ENCODE data around the gene ZNRF2.
A peak's percentile ranks its signal among the peaks of the same experiment; 100 is the strongest.
"Not testable (repeated sequence)": the region's sequence is repeated elsewhere in the genome, so short reads cannot be mapped to it uniquely, and the experiment has no call there.

Gene ZNRF2

GRCh38 chr7:30263090-30263710 lies 21.2 kb upstream of the ZNRF2 start:
- no peak for DNase-seq

GRCh38 chr7:30264052-30264451 lies 20.3 kb upstream of the ZNRF2 start:
- DNase-seq, result no peak

GRCh38 chr7:30265189-30265588 lies 19.2 kb upstream of the ZNRF2 start:
- DNase-seq, result not testable (repeated sequence)

GRCh38 chr7:30266686-30267085 lies 17.7 kb upstream of the ZNRF2 start:
- DNase-seq, result no peak

GRCh38 chr7:30268586-30268985 lies 15.8 kb upstream of the ZNRF2 start:
- no peak for DNase-seq

- no peak for DNase-seq
These were observed 14.9 kb upstream of the ZNRF2 start for GRCh38 chr7:30269490-30269889.

- no peak for DNase-seq
These were observed 13.5 kb upstream of the ZNRF2 start for GRCh38 chr7:30270921-30271320.

GRCh38 chr7:30272126-30272525 lies 12.3 kb upstream of the ZNRF2 start:
- no peak for DNase-seq

GRCh38 chr7:30273552-30273951 lies 10.8 kb upstream of the ZNRF2 start:
- no peak for DNase-seq

GRCh38 chr7:30274641-30275040 lies 9.8 kb upstream of the ZNRF2 start:
- no peak for DNase-seq

- peak; percentile 55 for DNase-seq
These were observed 8.0 kb upstream of the ZNRF2 start for GRCh38 chr7:30276203-30276900.

- no peak for DNase-seq
These were observed 6.0 kb upstream of the ZNRF2 start for GRCh38 chr7:30278376-30278775.

- no peak for DNase-seq
These were observed 5.3 kb upstream of the ZNRF2 start for GRCh38 chr7:30278849-30279652.

- no peak for DNase-seq
These were observed 4.8 kb upstream of the ZNRF2 start for GRCh38 chr7:30279653-30279904.

GRCh38 chr7:30280631-30281030 lies 3.8 kb upstream of the ZNRF2 start:
- no peak for DNase-seq

GRCh38 chr7:30281263-30281662 lies 3.1 kb upstream of the ZNRF2 start:
- no peak for DNase-seq

- DNase-seq, result no peak
These were observed 2.6 kb upstream of the ZNRF2 start for GRCh38 chr7:30281791-30282190.

GRCh38 chr7:30282735-30283134 lies 1.7 kb upstream of the ZNRF2 start:
- DNase-seq, result no peak

- DNase-seq, result peak; percentile 36
These were observed 704 bp downstream of the ZNRF2 start for GRCh38 chr7:30285067-30285535.

- DNase-seq, result peak; percentile 58
These were observed 1.3 kb downstream of the ZNRF2 start for GRCh38 chr7:30285536-30286284.

GRCh38 chr7:30286749-30287148 lies 2.4 kb downstream of the ZNRF2 start:
- DNase-seq, result no peak

GRCh38 chr7:30287625-30288024 lies 3.2 kb downstream of the ZNRF2 start:
- not testable (repeated sequence) for DNase-seq

GRCh38 chr7:30289634-30290033 lies 5.2 kb downstream of the ZNRF2 start:
- DNase-seq, result not testable (repeated sequence)
